GM19023 (cell line): ENCODE results near the gene TMEM253.

Experiments used
- ATAC-seq: cut with Tn5 transposase; IDR thresholded peaks from one replicate; pipeline ENCODE4 v1.9.1; 2021; ENCODE audit warnings: mild to moderate bottlenecking, moderate library complexity; ENCODE audit not compliant: unreplicated experiment

TMEM253 gene

DNA sequence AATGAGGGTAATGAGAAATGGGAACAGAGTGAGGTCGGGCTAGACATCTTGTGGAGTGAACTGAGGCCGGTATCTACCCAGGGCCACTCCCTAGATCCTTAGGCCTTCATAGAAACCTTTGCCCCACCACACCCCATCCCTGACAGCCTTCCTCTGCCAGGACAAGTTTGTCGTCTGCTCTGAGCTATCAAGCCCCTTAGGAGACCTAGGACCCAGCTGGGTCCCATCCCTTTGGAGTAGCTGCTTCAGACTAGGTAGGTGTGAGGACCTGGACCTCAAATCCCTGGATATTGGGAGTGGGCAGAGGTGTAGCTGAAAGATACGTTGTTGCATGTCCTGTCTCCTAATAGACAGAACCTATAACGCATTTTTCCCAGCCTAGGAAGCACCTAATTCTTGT lies at the start of gene TMEM253:
Gene TMEM253 (plus strand): TSS at position 136 of the 400 bp plus-strand sequence. CDS start 278 bp downstream, outside the sequence.
- no peak for ATAC-seq

DNA sequence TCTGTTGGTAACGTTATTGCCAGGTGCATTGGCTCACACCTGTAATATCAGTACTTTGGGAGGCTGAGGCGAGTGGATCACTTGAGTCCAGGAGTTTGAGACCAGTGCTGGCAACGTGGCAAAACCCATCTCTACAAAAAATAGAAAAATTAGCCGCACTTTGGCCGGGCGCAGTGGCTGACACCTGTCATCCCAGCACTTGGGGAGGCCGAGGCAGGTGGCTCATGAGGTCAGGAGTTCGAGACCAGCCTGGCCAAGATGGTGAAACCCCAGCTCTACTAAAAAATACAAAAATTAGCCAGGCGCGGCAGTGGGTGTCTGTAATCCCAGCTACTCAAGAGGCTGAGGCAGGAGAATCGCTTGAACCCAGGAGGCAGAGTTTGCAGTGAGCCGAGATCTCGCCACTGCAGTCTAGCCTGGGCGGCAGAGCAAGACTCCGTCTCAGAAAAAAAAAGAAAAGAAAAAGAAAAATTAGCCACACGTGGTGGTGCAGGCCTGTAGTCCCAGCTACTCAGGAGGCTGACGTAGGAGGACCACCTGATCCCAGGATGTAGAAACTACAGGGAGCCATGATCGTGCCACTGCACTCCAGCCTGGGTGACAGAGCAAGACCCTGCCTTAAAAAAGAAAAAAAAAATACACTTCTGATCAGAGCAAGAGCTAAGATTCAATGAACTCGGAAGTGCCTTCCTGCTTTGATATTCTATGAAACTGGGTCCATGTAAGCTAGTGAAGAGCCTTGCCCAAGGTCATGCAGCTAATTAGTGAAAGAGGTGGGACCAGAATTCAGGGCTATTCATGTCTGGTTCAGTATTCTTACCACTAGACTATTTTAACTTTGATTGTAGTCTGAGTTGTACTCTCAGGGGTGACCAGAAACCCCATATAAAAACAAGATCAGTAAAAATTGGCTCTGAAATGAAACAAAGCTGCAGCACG lies 47.4 kb upstream of the TMEM253 start:
- no peak for ATAC-seq

DNA sequence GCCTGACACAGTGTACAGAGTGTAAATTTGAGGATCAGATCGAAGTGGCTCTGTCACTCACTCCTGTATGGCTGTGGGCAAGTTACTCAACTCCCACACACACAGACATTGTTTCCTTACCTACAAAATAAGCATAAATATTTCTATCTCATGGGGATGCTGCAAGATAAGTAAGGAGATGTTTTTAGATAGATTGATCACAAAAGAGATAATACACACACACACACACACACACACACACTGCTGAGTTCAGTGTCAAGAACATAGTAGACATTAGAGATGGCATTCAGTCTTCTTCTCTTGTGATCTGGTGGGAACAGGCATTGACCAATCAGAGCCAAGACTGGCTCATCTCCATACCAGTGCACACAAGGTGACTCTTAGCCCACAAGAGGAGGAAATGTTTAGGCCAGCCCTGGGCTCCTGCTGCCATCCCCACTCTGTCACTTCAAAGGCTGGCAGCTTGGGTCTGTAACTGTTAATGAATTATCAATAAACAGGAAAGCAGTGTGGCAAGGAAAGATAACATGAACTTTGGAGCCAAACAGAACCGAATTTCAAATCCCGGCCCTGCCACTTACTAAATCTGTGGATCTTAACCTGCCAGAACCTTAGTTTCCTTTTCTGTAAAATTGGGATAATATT lies 46.6 kb upstream of the TMEM253 start:
- ATAC-seq, result no peak

DNA sequence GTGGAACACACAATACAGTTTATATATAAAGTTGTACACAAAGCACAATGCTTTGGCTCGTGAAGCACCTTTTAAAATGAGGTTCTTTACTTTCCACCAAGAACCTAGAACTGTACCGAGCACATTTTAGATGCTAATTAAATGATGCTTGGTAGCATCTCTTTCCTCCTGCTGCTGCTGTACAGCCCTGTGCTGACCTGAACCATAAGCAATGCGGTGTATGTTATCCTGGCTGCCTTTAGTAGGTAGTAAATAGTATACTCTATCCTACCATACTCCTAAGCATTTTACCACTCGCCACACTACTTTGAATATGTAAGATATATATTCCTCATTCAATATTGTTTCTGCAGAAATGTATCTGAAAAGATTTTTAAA lies 46.1 kb upstream of the TMEM253 start:
- no peak for ATAC-seq

DNA sequence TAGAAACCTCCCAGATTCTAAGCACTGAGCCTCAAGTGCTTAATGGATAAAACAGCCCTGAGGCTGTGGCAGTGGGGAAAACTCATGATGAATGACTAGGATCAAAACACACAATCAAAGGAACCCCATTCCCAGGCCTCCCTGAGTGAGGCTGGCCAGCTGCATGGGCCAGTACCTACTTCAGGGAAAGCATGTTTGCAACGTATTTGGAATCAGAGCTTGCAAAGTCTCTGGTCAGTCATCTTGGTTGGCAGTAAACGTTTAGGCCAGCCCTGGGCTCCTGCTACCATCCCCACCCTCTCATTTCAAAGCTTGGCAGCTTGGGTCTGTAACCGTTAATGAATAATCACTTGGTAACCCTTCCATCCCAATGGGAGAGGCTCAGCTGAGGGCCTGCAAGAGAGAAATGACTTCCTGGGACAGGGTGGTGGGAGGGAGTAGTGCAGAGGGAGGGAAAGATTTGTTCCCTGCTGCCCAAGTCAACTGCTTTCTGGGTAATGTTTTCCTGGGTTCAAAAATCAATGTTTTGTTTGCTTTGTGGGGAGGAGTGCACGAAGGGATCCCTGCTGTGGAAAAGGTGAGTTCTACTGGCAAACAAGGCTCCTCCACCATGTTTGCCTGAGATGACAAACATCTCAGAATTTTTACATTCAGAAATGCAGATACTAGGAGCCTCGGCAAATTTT lies 45.3 kb upstream of the TMEM253 start:
- ATAC-seq, result no peak

DNA sequence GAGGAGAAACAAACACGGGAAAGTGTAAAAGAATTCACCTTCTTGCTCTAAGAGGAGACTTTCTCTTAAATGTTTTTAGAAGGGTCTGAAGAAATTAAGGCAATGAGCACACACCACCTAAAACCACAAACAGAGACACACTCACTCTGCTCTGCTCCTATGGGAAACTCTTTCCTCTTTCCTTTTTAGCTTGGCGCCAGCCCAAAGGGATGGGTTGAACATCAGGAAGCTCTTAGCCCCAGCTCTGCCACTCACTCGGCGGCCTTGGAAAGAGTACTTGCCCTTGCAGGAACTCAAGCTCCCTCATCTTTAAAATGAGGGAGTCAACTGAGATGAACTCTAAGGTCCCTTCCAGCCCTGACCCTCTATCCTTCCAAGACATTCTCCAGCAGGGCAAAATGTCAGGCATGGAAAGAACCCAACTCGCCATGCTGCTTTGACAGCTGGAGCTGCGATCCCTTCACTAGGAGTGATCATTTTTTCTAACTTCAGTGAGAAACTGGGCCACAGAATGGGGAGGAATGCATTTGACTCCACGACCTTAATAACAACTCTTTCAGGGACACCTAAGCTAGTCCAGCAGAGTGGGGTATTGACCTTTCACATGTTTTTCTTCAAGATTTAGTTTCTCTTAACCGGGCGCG lies 44.2 kb upstream of the TMEM253 start:
- no peak for ATAC-seq

DNA sequence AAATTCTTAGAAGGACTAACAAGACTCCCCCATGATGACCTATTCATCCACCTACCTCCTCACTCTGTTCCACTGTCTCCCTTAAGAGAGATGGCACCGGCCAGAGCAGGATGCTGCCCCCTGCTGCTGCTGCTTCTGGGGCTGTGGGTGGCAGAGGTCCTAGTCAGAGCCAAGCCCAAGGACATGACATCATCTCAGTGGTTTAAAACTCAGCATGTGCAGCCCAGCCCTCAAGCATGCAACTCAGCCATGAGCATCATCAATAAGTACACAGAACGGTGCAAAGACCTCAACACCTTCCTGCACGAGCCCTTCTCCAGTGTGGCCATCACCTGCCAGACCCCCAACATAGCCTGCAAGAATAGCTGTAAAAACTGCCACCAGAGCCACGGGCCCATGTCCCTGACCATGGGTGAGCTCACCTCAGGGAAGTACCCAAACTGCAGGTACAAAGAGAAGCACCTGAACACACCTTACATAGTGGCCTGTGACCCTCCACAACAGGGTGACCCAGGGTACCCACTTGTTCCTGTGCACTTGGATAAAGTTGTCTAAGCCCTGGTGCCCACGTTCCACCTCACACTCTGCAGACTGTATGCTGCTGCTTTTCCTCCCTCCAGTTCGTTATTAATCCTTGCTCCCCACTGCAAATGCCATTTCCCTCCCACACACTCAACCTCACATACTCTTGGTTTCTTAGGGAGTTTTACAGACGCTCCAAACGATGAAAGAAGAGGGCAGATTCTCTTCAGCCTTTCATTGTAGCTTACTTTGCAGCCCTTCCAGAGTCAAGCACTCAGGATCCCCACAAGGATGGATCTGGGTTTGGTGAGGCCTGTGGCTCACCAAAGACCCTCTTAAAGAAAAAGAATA lies 42.8 kb upstream of the TMEM253 start, which contains the start of gene RNASE8:
Gene RNASE8 (plus strand): TSS at position 20 of the 873 bp plus-strand sequence. CDS start 71 bp downstream, at position 91.
- ATAC-seq, result no peak

DNA sequence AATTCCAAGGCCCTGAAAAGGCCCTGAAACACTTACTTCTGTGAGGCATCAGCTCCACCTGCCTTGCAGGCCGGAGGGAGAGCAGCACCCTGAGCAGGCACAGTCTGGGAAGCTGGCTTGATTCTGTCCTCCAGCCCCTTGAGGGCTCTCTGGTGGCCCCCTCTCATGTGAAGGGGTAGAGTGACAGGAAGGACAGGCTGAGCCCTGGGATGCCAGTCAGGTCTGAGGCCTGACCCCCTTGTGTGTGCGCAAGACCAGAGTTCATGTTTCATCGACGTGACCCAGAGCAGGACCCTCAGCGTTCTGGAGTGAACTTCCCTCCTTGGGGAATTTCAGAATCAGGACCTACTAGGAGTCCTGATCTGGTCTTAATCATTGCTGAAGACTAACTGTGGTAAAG lies 42.0 kb upstream of the TMEM253 start:
- ATAC-seq, result no peak

DNA sequence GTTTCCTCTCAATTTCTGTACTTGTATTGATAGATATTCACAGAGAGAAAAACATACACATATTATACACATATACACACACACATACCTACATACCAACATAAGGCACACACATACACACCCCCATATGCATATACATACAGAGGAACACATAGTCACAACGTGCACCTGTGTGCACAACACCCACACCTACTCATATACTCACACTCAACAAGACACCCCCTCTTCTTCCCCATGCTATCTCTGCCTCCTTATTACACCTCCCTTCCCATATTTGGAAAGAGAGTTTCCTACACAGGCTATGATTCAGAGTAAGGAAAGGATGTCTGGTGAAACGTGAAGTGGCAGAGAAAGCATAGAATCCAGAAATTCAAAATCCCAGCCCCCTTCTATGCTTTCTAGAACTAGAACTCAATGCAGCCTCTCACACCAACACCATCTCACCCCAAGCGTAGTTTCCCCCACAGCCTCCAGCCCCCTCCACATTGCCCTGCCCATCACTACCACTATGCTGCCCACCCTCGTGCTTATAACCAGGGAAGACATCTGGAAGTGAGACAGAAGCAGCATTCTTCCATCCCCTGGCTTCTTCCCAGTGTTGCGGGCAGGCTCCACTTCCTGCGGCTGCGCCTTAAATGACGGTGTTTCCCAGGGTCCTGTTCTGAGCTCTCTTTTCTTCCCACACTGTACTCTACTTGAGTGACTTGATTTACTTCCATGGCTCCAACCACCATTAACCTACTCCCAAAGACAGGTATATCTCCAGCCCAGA lies 40.8 kb upstream of the TMEM253 start:
- ATAC-seq, result no peak

DNA sequence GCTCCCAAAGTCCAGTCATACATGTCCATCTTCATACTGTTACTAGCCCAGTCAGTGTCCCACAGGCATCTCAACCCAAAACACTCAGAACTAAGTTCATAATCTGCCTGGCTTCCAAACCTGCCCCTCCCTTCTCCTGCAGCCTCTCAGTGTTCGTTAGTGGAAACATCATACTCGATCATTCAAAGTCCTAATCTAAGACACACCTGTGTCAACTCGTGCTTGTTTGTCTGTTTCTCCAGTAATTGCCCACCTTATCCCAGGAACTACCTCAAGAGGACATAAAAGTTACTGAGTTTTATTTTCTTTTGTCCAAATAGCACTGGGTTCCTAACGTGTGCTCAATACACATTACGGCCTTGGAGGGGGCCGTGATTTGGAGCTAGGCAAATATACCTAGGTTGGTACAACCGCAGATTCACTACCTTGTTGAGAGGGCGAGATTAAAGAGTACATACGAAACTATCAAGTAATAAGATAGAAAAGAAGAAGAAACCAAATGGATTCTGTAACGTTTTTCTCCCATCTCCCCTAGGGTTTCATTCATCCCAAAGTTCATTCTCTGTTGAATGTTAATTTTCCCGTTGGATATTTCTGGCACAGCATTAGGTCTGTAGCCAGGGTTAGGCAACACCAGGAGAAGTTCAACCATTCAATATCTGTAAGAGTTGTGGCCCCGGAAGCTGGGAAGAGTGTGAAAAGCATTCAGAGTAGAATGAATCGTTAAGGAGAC lies 40.1 kb upstream of the TMEM253 start:
- ATAC-seq, result no peak

DNA sequence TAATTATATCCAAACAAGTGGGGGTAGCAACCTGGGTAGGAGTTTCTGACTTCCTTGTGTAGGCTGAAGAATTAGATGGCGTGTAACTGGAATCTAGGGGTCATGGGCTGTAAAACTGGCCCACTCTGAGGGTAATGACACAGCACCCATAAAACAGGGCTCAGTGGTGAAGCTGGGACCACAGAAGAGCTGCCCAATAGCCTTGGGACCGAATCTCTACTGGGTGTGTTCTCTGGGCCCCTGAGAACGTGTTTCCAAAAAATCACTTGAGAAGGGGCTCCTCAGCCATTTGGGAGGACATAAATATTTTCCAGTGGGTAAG lies 39.6 kb upstream of the TMEM253 start:
- no peak for ATAC-seq

DNA sequence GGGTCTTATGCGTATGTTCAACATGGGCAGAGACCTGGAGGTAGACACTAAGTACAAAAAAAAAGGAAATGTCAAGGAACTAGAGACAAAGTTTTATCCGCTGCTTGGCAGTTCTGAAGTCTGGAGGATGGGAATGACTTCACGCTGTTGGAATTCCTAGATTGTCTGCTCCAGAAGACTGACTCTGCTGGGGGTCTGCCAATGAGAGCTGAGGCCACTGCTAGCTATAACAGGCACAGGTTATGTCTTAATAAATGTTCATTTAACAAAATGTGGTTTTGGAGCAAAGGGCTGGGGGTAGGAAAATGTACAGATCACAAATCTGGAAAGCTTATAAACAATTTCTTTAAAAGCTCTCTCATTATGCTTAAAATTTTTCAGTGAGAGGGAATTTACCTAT lies 37.4 kb upstream of the TMEM253 start:
- ATAC-seq, result no peak

DNA sequence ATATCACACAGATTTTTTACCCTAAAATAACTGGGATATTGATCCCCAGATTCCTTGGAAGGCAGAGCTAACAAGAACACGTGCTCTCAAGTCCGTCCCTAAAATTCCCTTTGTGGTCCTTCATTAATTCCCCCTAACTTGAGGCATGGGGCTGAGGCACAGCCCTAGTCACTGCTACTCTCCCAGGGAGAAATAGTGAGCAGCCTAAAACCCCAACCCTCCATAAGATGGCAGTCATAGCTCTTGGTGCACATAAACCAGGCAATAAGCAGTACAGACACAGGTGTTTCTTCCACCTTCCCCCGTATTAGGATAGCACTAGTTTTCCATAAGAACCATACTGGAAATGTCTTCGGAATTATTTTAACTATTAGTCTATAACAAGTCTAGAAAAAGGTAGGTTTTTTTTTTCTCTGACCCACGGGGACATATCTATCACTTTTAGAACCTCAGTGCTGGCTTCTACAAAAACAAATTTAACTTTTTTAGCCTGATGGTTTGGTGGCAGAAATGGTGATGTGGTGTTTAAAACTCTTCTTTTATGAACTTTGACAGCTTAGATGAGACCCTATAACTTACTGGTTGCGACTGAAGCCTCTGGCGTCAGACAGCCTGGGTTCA lies 33.9 kb upstream of the TMEM253 start:
- no peak for ATAC-seq

DNA sequence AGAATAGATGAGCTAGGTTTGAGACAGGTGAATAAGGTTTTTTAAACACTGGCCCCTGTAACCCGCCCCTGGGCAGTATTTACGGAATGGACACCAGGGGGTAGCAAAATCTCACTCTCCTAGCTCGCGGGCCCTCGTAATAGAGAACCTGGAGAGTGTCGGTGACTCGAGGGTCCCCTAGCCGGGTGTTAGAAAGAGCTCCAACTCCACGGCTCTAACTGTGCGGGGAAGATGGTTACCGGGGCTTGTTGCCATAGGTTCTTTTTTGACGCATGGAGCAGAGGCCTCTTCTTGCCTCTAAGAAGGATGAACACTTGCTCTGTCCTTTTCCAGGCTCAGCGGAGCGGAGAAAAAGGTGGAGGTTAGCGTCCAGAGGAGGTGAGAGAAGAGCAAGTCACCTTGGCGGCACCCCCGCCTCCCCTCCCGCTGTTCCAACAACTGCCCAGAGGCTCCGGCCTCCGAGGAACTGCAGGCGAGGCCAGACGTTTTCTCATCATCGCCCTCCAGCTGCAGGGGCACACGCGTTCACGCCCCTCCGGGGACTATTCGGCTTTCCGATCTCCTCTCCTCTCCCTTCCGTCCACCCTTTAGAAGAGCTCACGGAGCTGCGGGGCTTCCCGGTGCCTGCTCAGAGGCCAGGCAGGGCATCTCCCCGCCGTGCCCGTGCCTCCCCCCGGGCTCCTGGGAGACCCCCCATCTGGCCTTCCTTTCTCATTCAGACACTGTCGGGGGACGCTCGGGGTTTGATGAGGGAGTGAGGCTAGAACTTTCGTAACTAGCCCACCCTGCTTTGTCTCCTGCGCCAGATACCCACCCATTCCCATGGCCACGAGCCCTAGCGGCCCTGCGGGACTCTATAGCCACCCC lies 32.1 kb upstream of the TMEM253 start:
- ATAC-seq, result no peak

DNA sequence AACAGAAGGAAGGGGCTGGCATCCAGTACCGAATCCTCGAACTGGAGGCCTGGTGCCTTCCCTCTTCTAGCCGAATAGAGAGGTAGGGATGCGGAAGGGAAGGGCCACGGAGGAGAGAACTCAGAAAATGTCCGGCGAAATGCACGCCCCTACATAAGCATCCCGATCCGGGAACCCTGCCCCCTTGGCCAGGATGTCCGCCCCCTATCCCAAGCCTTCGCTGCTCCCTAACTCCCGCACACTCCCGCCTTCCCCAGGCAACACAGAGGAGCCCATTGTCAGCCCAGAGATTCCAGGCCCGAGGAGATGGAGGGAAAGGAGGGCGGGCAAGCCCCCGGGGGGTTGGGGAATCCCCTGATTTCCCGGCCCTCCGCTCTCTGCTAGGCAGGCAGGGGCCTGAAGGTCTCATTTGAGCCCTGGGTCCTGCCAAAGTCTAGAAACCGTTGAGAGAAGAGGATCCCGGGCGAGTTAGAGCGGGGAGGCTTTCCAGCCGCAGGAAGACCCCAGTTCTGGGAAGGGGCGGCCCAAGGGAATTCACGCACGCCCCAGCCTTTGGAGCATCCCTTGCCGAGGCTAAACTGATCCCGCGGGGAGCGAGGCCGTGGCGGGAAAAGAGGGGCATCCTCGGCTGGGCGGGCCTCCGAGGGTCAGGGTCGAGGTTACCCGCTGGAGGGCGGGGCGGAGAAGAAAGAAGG lies 31.3 kb upstream of the TMEM253 start:
- ATAC-seq, result no peak

DNA sequence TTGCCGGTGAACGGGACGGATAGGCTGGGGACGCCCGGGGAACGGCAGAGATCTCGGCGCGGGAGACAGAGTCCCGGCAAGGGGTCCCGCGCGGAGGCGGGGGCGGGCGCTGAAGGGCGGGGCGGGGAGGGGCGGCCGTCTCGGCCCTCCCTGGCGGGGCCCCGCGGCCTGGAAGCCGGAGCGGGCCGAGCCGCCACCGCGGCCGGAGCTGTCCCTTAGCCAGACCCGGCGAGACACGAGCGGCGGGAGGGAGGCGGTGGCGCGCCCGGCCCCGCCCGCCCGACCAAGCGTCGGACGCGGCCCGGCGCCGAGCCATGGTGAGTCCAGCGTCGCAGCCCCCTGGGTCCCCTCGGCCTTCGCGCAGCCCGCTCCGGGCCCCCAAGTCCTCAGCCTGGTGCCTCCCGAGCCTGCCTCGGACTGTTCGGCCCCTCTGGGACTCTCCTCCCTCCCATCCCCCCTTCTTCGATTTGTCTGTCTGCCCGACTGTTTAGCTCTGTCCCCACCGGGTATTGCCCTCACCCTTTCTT lies 30.7 kb upstream of the TMEM253 start, which contains the start of gene ARHGEF40:
Gene ARHGEF40 (plus strand): TSS at position 222 of the 527 bp plus-strand sequence. CDS start 93 bp downstream, at position 315.
- peak; percentile 27 for ATAC-seq
